CD4-positive, alpha-beta T cell treated with Interferon gamma for 1 hour (primary cell): ENCODE results near the gene CRADD.
"Not testable (repeated sequence)": the region's sequence is repeated elsewhere in the genome, so short reads cannot be mapped to it uniquely, and the experiment has no call there.

Experiments
- DNase-seq: peaks from one replicate; pipeline ENCODE4 v3.0.0-alpha.2; 2020

Gene CRADD

DNA sequence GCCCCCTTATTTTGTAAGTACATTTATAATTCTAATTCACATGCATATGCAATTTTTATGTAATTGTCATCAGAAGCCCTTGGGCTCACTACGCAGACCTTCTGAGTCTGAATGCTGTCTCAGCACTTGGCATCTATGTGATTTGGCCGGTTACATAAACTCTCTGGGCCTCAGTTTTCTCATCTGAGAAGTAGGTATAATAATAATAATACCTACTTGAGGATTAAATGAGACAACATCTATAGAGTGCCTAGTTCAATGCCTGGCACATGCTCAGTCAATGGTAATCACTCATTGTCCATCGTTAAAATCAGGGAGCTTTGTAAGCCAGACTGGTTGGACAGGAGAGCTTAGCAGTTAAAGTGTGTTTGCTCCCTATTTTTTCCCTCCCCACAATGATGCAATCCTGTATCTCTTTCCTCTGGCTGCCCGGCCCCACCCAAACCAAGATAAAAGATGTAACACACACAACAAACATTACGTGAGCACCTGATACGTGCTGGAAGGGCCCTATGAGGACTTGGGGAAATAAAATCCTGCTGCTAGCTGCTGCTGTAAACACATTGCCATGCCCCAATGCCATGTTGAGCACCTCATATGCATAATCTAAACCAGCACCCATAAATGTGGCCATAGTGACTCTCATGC lies 235.0 kb downstream of the CRADD start:
- DNase-seq = no peak

- DNase-seq = no peak
Observed at GRCh38 chr12:93913845-93914244, 236.7 kb downstream of the CRADD start.

GRCh38 chr12:93914281-93914680 lies 237.1 kb downstream of the CRADD start:
- no peak for DNase-seq

GRCh38 chr12:93915411-93915810 lies 238.2 kb downstream of the CRADD start:
- DNase-seq = no peak

- no peak for DNase-seq
Observed at GRCh38 chr12:93916402-93916801, 239.2 kb downstream of the CRADD start.

DNA sequence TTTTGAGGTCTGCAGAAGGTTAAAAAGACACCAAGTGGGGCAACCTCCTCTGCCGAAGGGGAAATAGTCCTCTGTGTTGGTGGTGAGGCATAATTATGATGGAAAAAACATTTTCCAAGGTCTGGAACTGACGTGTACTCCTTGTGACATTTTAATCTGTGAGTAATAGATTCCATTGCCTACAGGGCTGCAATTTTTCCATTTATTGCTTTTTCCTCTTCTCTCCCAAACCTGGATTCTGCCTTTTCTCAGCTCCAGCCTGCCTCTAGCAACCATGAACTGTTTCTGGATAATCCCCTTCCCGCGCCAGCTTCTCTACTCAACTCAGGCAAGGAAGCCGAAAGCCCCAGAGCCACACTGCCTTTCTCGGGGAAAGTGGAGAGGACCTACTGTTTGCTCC lies 241.1 kb downstream of the CRADD start:
- no peak for DNase-seq

- no peak for DNase-seq
Observed at GRCh38 chr12:93918900-93919299, 241.7 kb downstream of the CRADD start.

DNA sequence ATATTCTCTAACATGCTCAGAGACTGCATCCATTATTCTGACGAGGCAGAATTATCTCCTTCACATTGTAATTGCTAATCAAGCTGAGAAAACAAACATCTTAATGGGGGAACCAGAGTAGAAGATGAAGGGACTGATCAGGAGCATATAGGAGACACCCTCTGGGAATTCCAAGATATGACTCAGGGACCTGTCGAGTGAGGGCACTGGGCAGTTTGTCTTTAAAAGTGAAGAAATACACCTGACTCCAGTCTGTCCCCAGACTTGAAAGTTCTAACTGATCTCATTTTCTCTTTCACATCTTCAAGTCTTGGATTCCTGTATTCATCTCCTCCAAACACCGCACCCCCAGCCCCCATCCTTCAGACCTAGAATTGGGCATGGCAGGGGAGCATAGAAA lies 244.3 kb downstream of the CRADD start:
- DNase-seq = no peak

GRCh38 chr12:93922583-93923006 lies 245.4 kb downstream of the CRADD start:
- no peak for DNase-seq

DNA sequence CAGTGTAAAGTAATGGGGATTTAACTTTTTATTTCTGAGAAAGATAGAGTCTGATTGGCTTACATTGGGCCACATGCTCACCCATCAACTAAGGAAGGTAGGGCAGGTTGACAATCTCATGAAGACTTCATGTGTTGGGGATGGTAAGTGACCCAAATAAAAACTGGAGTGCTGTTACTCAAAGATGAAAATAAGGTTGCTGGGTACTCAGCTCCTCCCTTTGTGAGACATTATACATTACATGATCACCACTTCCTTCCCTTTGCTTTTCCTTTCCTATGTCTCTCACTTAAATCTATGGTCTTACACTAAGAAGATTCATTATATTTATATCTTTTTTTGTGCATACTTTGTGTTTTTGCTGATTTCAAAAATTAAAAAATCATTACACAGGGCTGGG lies 247.2 kb downstream of the CRADD start:
- no peak for DNase-seq

GRCh38 chr12:93925585-93926205 lies 248.5 kb downstream of the CRADD start:
- DNase-seq = no peak

GRCh38 chr12:93926237-93926636 lies 249.1 kb downstream of the CRADD start:
- no peak for DNase-seq

DNA sequence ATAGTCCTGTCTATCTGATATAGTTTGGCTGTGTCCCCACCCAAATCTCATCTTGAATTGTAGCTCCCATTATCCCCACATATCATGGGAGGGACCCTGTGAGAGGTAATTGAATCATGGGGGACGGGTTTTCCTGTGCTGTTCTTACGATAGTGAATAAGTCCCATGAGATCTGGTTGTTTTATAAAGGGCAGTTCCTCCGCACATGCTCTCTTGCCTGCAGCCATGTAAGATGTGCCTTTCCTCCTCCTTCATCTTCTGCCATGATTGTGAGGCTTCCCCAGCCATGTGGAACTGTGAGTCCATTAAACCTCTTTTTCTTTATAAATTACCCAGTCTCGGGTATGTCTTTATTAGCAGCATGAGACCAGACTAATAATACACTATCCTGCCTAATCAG lies 251.9 kb downstream of the CRADD start:
- DNase-seq = not testable (repeated sequence)

DNA sequence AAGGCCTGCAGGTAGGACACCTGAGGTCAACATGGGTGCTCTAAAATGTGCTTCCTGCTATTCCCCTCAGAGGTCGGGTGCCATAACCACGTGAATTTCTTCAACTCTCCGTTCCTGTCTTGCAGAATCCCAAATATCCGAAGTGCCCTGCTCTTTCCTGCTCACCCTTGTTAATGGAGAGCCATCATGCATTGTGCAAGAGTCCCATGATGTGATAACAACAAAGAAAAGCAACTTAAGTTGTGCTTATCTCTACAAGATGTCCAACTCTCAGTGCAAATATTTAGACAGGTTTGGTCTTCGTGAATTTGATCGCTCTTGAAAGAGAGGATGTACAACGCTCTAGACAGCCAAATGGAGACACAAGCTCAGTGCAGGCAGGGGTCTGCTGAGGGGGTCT lies 260.6 kb downstream of the CRADD start:
- no peak for DNase-seq

DNA sequence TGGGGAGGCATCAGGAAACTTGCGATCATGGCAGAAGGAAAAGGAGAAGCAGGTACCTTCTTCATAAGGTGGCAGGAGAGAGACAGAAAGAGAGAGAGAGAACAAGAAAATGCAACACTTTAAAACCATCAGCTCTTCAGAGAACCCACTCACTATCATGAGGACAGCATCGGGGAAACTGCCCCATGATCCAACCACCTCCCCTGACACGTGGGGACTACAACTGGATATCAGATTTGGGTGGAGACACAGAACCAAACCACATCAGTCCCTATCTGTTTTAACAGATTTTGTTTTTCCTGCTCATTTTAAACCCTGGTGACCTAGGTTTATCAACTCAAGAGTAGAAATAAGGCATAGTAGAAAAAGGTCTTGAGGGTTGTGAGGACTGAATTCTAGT lies 261.1 kb downstream of the CRADD start:
- DNase-seq = no peak

- DNase-seq = no peak
Observed at GRCh38 chr12:93938931-93939330, 261.8 kb downstream of the CRADD start.

DNA sequence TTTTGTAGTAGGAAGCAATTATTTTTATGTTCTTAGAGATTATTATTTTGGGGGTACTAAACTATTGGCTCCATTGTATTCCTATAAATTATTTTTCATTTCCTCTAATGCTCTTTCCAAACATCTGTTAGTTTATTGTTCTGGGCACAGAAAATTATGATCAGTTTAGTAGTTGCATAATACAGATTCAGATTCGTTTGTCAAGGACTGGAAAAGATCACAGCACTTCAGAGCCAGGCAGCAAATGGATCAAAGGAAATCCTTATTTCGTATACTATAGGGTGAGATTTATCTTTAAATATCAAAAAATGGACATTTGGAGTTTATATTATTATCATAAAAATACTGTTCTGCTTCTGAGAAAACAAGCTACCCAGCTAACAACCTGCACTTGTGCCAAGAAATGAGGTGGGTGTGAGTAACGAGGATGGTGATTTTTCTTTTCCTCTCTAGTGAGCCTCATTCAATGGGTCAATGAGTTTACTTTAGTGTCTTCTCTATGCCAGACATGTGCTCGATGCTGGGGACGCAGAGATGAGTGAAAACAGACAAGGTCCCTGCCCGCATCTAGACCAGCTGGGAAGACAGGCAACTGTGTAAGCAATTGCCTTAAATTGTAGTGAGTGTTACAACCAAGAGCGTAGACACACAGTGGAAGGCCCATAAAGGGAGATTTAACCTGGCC lies 262.6 kb downstream of the CRADD start:
- no peak for DNase-seq

GRCh38 chr12:93943780-93944179 lies 266.6 kb downstream of the CRADD start:
- DNase-seq = no peak

DNA sequence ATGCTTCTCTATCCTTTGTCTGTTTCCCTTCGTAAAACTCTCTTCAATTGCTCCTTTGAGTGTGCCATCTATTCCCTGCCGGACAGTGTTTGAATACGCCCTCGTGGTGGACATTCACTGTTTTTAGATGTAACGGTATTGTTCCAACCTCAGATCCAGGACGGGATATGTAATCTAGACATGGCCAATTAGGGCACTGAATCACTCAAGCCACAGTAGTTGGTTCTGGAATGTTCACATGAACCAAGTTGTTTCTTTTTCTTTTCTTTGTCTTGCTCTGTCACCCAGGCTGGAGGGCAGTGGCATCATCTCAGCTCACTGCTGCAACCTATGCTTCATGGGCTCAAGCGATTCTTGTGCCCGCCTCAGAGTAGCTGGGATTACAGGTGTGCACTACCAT lies 267.0 kb downstream of the CRADD start:
- no peak for DNase-seq
